IMR-90 (cell line): ENCODE measurements around the gene ATXN10. TPM values are rescaled to one million over a fixed set of nuclear protein-coding genes. Genes with fewer than 3 reads are reported as not detected.

Experiments
- ATAC-seq: fragments of 200-7000 bp; cut with Tn5 transposase; 2 replicates; pipeline ENCODE4 v1.9.1; 2020; ENCODE audit warnings: low read depth, mild to moderate bottlenecking, moderate library complexity
- BruUV-seq: library from RNA; stranded (reverse); fragments of 400-500 nt; replicated peaks from 2 replicates; lab custom pipeline; 2021; lab: Mats Ljungman, UMichigan
- CTCF ChIA-PET: fragments of 300-600 bp; formaldehyde crosslinking; extraction: SDS; loops from one replicate; lab custom pipeline; 2021; ENCODE audit warnings: antibody characterized with exemption; lab: Yijun Ruan, JAX
- POLR2A ChIA-PET: fragments of 300-600 bp; sonication (Branson Sonifier 250); formaldehyde crosslinking; loops from one replicate; lab custom pipeline; 2022; ENCODE audit warnings: antibody characterized with exemption; ENCODE audit not compliant: unreplicated experiment; lab: Charles Lee
- DNase-seq: peaks from one replicate; pipeline ENCODE4 v3.0.0; 2013
- H2AFZ ChIP-seq: replicated peaks from 2 replicates; pipeline ENCODE3; 2013; ENCODE audit warnings: low read length, mild to moderate bottlenecking; ENCODE audit not compliant: poor library complexity
- H2AK5ac ChIP-seq: 2 replicates; pipeline ENCODE4 v1.6.1; 2013; ENCODE audit warnings: low read depth, low read length, inconsistent platforms
- H2AK9ac ChIP-seq: replicated peaks from 2 replicates; pipeline ENCODE3; 2013; ENCODE audit warnings: mild to moderate bottlenecking, low read depth, low read length, moderate library complexity; ENCODE audit not compliant: poor library complexity
- H2BK120ac ChIP-seq: 2 replicates; pipeline ENCODE4 v1.6.1; 2013; ENCODE audit warnings: low read depth, low read length, inconsistent platforms
- H2BK15ac ChIP-seq: 3 replicates; pipeline ENCODE4 v1.6.1; 2013; ENCODE audit warnings: low read depth, low read length, inconsistent platforms
- H2BK20ac ChIP-seq: 2 replicates; pipeline ENCODE4 v1.6.1; 2013; ENCODE audit warnings: low read depth, mild to moderate bottlenecking, inconsistent platforms, low read length, moderate library complexity
- H2BK5ac ChIP-seq: 2 replicates; pipeline ENCODE4 v1.6.1; 2013; ENCODE audit warnings: mild to moderate bottlenecking, low read depth, low read length, inconsistent platforms; ENCODE audit not compliant: poor library complexity, severe bottlenecking
- H3K14ac ChIP-seq: replicated peaks from 2 replicates; pipeline ENCODE4 v1.6.1; 2013; ENCODE audit warnings: low read depth, low read length, inconsistent platforms
- H3K18ac ChIP-seq: 2 replicates; pipeline ENCODE4 v1.6.1; 2013; ENCODE audit warnings: low read depth, low read length, control low read depth
- H3K23ac ChIP-seq: 2 replicates; pipeline ENCODE4 v1.6.1; 2013; ENCODE audit warnings: low read depth, low read length, inconsistent platforms
- H3K27ac ChIP-seq: 2 replicates; pipeline ENCODE4 v1.5.1; 2013; ENCODE audit warnings: mild to moderate bottlenecking, control low read depth, low read length; ENCODE audit not compliant: insufficient read depth
- H3K27me3 ChIP-seq: 2 replicates; pipeline ENCODE4 v1.6.1; 2013; ENCODE audit warnings: low read length; ENCODE audit not compliant: control insufficient read depth, insufficient read depth
- H3K36me3 ChIP-seq: 2 replicates; pipeline ENCODE4 v1.6.1; 2013; ENCODE audit warnings: low read length, mixed read lengths; ENCODE audit not compliant: control insufficient read depth, insufficient read depth
- H3K4ac ChIP-seq: 2 replicates; pipeline ENCODE4 v1.6.1; 2013; ENCODE audit warnings: low read depth, low read length, inconsistent platforms
- H3K4me1 ChIP-seq: 2 replicates; pipeline ENCODE4 v1.6.1; 2013; ENCODE audit warnings: low read length, mixed read lengths; ENCODE audit not compliant: control insufficient read depth, insufficient read depth
- H3K4me2 ChIP-seq: 2 replicates; pipeline ENCODE4 v1.6.1; 2013; ENCODE audit warnings: low read depth, mild to moderate bottlenecking, control low read depth, low read length, moderate library complexity
- H3K4me3 ChIP-seq: 2 replicates; pipeline ENCODE4 v1.5.1; 2013; ENCODE audit warnings: low read depth, mild to moderate bottlenecking, control low read depth, low read length, moderate library complexity; ENCODE audit not compliant: insufficient read depth
- H3K56ac ChIP-seq: 2 replicates; pipeline ENCODE4 v1.6.1; 2013; ENCODE audit warnings: low read length, inconsistent platforms; ENCODE audit not compliant: insufficient read depth; ENCODE audit errors: extremely low read depth
- H3K79me1 ChIP-seq, 2 experiments: 2 replicates each; pipeline ENCODE4 v1.6.1; 2013; ENCODE audit warnings: low read length in 2 of 2, inconsistent platforms in 1 of 2, low read depth in 1 of 2
- H3K9ac ChIP-seq: 2 replicates; pipeline ENCODE4 v1.6.1; 2013; ENCODE audit warnings: low read depth, low read length, control low read depth
- H3K9me1 ChIP-seq: 2 replicates; pipeline ENCODE4 v1.6.1; 2013; ENCODE audit warnings: low read length, inconsistent platforms; ENCODE audit not compliant: insufficient read depth
- H3K9me3 ChIP-seq: 2 replicates; pipeline ENCODE4 v1.6.1; 2013; ENCODE audit warnings: low read length; ENCODE audit not compliant: control insufficient read depth, insufficient read depth
- H4K20me1 ChIP-seq: 2 replicates; pipeline ENCODE4 v1.6.1; 2013; ENCODE audit warnings: low read length, inconsistent platforms; ENCODE audit not compliant: insufficient read depth
- H4K5ac ChIP-seq: 2 replicates; pipeline ENCODE4 v1.6.1; 2013; ENCODE audit warnings: mild to moderate bottlenecking, low read depth, low read length, control low read depth
- H4K8ac ChIP-seq, 2 experiments: 2 replicates each; pipeline ENCODE4 v1.6.1; 2013; ENCODE audit warnings: low read depth in 2 of 2, low read length in 2 of 2, control low read depth in 1 of 2, inconsistent platforms in 1 of 2
- H4K91ac ChIP-seq: 2 replicates; pipeline ENCODE4 v1.6.1; 2013; ENCODE audit warnings: low read depth, low read length, inconsistent platforms; ENCODE audit not compliant: insufficient read depth
- CEBPB ChIP-seq: IDR thresholded peaks from 2 replicates; pipeline ENCODE4 v1.6.1; 2012; ENCODE audit warnings: low read depth, low read length, improper control_type of control experiment
- CHD1 ChIP-seq: IDR thresholded peaks from 2 replicates; pipeline ENCODE4 v1.6.1; 2012; ENCODE audit warnings: low read depth, low read length, improper control_type of control experiment
- FOS ChIP-seq: fragments of 150-350 bp; IDR thresholded peaks from 2 replicates; pipeline ENCODE4 v1.6.1; 2016; ENCODE audit warnings: low read depth, low read length
- MAFK ChIP-seq: IDR thresholded peaks from 2 replicates; pipeline ENCODE4 v1.6.1; 2012; ENCODE audit warnings: low read depth, low read length, improper control_type of control experiment
- MXI1 ChIP-seq: IDR thresholded peaks from 2 replicates; pipeline ENCODE4 v1.6.1; 2012; ENCODE audit warnings: low read depth, mild to moderate bottlenecking, low read length, moderate library complexity, borderline replicate concordance
- NFE2L2 ChIP-seq: fragments of 150-350 bp; IDR thresholded peaks from 2 replicates; pipeline ENCODE4 v1.6.1; 2016; ENCODE audit warnings: low read depth, mild to moderate bottlenecking, low read length
- RCOR1 ChIP-seq: IDR thresholded peaks from 2 replicates; pipeline ENCODE4 v1.6.1; 2012; ENCODE audit warnings: mild to moderate bottlenecking, low read length, improper control_type of control experiment; ENCODE audit not compliant: insufficient replicate concordance
- SMC3 ChIP-seq: fragments of 150-350 bp; IDR thresholded peaks from 2 replicates; pipeline ENCODE4 v1.6.1; 2016; ENCODE audit warnings: low read depth, mild to moderate bottlenecking, antibody characterized with exemption, low read length, moderate library complexity
- WGBS, 2 experiments: methylation state at CpG; one replicate each; pipeline versions ENCODE4 v1.1.5 to v1.1.7; 2013; ENCODE audit warnings: missing lambda C conversion rate in 2 of 2; ENCODE audit not compliant: insufficient read length in 1 of 2; ENCODE audit errors: extremely low coverage in 2 of 2; 5-methylcytosine and 5-hydroxymethylcytosine counted together
- dilution Hi-C: fragments of 300-500 bp; cut with HindIII; formaldehyde crosslinking; loops from one replicate; pipeline ENCODE4 v1.14.3; 2018; ENCODE audit warnings: low sequenced_read_pairs; ENCODE audit not compliant: unreplicated experiment
- in situ Hi-C: fragments of 300-500 bp; cut with MboI; formaldehyde crosslinking; loops from 3 replicates; pipeline ENCODE4 v1.14.3; 2019; ENCODE audit warnings: low sequenced_read_pairs, inconsistent platforms, mixed read lengths
- intact Hi-C: fragments of 100-400 bp; cut with micrococcal nuclease; formaldehyde crosslinking; loops from 2 replicates; pipeline ENCODE4 v1.10.0; 2022
- polyA plus RNA-seq, 3 experiments: library from polyadenylated mRNA; depleted of rRNA; stranded (reverse); fragments of >200 nt; gene quantifications; 2 replicates each; pipeline ENCODE4 v1.2.3, GENCODE V29; 2012; ENCODE audit warnings: low replicate concordance in 1 of 3
- total RNA-seq: library from RNA; depleted of rRNA; stranded (reverse); fragments of >200 nt; gene quantifications from 2 replicates; pipeline ENCODE4 v1.2.3, GENCODE V29; 2012
- TF ChIP-seq, protein P1 (sequence below): conservative IDR thresholded peaks from 2 replicates; pipeline ENCODE4 v1.5.1; 2012; ENCODE audit warnings: mild to moderate bottlenecking, low read depth, low read length, improper control_type of control experiment
- TF ChIP-seq, protein P2 (sequence below): fragments of 150-350 bp; IDR thresholded peaks from 2 replicates; pipeline ENCODE4 v1.6.1; 2016; ENCODE audit warnings: low read depth, mild to moderate bottlenecking, low read length, moderate library complexity, borderline replicate concordance
- TF ChIP-seq, protein P3 (sequence below): fragments of 150-350 bp; IDR thresholded peaks from 2 replicates; pipeline ENCODE4 v1.6.1; 2017; ENCODE audit warnings: mild to moderate bottlenecking, antibody characterized with exemption, low read length, low read depth

ATXN10 gene
- total and polyA plus RNA-seq, 2 of the 4 experiments (the other 2 are of a cell fraction): 116 to 231 TPM

DNA sequence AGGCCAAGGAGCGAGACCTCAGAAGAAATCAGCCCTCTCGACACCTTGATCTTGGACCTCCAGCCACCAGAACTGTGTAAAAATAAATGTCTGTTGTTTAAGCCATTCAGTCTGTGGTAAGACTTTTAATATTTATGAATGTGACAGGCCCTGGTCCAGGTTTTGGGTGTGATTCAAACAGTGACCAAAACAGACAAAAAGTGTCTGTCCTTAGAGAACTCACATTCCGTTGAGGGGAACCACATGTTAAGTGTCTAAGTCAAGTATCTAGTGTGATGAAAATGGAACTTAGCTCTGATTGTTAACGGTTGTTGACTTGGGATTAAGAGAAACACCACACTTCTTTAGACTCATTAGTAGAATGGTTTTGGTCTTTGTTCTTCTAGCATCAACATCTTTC is 22.2 kb downstream of the ATXN10 start:
- Histone ChIP-seq H3K36me3 (peaks cover 29% of the 10 kb centered on the region), H3K9ac (no peak overlapping the region), H4K91ac (0 out of 2 replicates have a peak overlapping the region, but pooled peaks have one; percentile 35), H3K9me1 (peaks cover 31% of the 10 kb centered on the region), H2BK120ac (no peak overlapping the region), H3K27me3 (no peaks in the 10 kb centered on the region), H4K20me1 (peaks cover 14% of the 10 kb centered on the region), H3K4me1 (peaks cover 22% of the 10 kb centered on the region), H3K4me2 (no peak overlapping the region), H2AK9ac (no peak overlapping the region), H4K8ac (no peak overlapping the region), H2AFZ (no peak overlapping the region), H3K79me1 (peaks cover 28 to 72% of the 10 kb centered on the region in 2 experiments), H2BK20ac (no peak overlapping the region), H3K27ac (no peak overlapping the region), H3K4me3 (no peak overlapping the region), H3K18ac (no peak overlapping the region; the same call in 1 of the 2 replicates), H3K4ac (no peak overlapping the region), H4K5ac (no peak overlapping the region), H3K9me3 (no peaks in the 10 kb centered on the region), H2BK5ac (peak overlapping the region; percentile 13), H3K56ac (no peak overlapping the region), H3K23ac (no peak overlapping the region), H2AK5ac (no peak overlapping the region; the same call in 1 of the 2 replicates), H2BK15ac (no peak overlapping the region; the same call in 2 of the 3 replicates), H3K14ac (no peak overlapping the region)
- intact Hi-C loops (no loop called here), in situ Hi-C loops (no loop called here), dilution Hi-C loops (no loop called here)
- CTCF ChIA-PET: no interaction called here
- WGBS, 2 experiments: no CpG with 5 or more reads among the region's 4 CpGs
- DNase-seq: no peak
- POLR2A ChIA-PET: no interaction called here
- no TSS peak for BruUV-seq
- TF ChIP-seq NFE2L2: no peak
- no peak for TF ChIP-seq RCOR1
- TF ChIP-seq, protein P1, sequence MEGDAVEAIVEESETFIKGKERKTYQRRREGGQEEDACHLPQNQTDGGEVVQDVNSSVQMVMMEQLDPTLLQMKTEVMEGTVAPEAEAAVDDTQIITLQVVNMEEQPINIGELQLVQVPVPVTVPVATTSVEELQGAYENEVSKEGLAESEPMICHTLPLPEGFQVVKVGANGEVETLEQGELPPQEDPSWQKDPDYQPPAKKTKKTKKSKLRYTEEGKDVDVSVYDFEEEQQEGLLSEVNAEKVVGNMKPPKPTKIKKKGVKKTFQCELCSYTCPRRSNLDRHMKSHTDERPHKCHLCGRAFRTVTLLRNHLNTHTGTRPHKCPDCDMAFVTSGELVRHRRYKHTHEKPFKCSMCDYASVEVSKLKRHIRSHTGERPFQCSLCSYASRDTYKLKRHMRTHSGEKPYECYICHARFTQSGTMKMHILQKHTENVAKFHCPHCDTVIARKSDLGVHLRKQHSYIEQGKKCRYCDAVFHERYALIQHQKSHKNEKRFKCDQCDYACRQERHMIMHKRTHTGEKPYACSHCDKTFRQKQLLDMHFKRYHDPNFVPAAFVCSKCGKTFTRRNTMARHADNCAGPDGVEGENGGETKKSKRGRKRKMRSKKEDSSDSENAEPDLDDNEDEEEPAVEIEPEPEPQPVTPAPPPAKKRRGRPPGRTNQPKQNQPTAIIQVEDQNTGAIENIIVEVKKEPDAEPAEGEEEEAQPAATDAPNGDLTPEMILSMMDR: no peak
- TF ChIP-seq SMC3: no peak
- TF ChIP-seq CHD1: no peak
- no peak for TF ChIP-seq CEBPB
- TF ChIP-seq FOS: no peak
- TF ChIP-seq, protein P2, sequence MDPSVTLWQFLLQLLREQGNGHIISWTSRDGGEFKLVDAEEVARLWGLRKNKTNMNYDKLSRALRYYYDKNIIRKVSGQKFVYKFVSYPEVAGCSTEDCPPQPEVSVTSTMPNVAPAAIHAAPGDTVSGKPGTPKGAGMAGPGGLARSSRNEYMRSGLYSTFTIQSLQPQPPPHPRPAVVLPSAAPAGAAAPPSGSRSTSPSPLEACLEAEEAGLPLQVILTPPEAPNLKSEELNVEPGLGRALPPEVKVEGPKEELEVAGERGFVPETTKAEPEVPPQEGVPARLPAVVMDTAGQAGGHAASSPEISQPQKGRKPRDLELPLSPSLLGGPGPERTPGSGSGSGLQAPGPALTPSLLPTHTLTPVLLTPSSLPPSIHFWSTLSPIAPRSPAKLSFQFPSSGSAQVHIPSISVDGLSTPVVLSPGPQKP: no peak
- TF ChIP-seq, protein P3, sequence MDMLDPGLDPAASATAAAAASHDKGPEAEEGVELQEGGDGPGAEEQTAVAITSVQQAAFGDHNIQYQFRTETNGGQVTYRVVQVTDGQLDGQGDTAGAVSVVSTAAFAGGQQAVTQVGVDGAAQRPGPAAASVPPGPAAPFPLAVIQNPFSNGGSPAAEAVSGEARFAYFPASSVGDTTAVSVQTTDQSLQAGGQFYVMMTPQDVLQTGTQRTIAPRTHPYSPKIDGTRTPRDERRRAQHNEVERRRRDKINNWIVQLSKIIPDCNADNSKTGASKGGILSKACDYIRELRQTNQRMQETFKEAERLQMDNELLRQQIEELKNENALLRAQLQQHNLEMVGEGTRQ: no peak
- no peak for TF ChIP-seq MXI1
- TF ChIP-seq MAFK: no peak
- ATAC-seq: no peak
